ENCODE measurements around the gene TAF11L3.
"Not testable (repeated sequence)": the region's sequence is repeated elsewhere in the genome, so short reads cannot be mapped to it uniquely, and the experiment has no call there.

Gene TAF11L3

DNA sequence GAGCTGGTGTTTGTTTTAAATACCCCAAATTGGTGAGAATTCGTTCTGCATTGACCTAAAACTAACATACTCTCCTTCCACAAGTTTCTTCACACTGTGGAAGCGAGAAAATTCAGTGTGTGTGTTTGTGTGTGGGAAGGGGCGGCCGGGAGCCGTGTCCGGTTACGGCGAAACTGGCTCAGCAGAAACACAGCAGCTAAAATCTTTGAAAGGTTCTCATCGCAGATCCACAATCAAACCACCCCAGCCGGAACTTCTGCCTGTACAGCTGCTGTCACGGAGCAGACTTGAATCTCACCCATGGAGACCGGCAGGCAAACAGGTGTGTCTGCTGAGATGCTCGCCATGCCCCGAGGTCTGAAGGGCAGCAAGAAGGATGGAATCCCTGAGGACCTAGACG lies at the start of gene TAF11L3:
TAF11L3 (plus strand) TSS at position 301 of the 400 bp plus-strand sequence.
- H3K4me1 ChIP-seq (ENCODE audit: control insufficient read depth, insufficient read depth, low read length); H3K36me3 ChIP-seq (ENCODE audit: control insufficient read depth, insufficient read depth, low read length, severe bottlenecking); H3K27me3 ChIP-seq (replicated peaks; ENCODE audit: control insufficient read depth, insufficient read depth, low read length); H3K9me3 ChIP-seq (ENCODE audit: control insufficient read depth, low read length); H3K9ac ChIP-seq (ENCODE audit: low read length); DNase-seq (ENCODE audit: low read depth); H3K4me3 ChIP-seq (ENCODE audit: low read length): not testable (repeated sequence)

DNA sequence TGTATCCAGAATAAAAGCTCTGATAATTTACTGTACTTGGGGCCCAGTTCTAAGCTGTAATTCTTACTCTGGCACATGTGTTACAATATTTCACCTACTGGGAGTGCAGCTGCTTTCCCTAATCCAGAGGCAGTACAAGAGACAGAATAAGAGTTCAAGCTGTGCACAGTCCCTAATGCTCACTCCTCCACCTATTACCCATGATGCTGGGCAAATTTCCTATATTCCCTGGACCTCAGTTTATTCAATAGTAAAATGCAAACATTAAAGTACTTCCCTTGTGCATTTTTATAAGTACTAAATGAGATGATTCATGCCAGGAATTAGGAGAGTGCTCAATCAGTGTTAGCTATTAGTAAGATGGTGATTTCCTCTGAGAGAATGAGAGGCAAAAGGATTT lies 48.1 kb upstream of the TAF11L3 start:
- H3K4me1 ChIP-seq (ENCODE audit: control insufficient read depth, insufficient read depth, low read length) = no peaks in the 10 kb centered on the region
- H3K4me3 ChIP-seq (ENCODE audit: low read length) = no peak overlapping the region
- no peaks in the 10 kb centered on the region for H3K36me3 ChIP-seq (ENCODE audit: control insufficient read depth, insufficient read depth, low read length, severe bottlenecking)
- no peaks in the 10 kb centered on the region for H3K9me3 ChIP-seq (ENCODE audit: control insufficient read depth, low read length)
- no peak for DNase-seq (ENCODE audit: low read depth)
- no peaks in the 10 kb centered on the region for H3K27me3 ChIP-seq (replicated peaks; ENCODE audit: control insufficient read depth, insufficient read depth, low read length)
- H3K9ac ChIP-seq (ENCODE audit: low read length) = no peak overlapping the region

DNA sequence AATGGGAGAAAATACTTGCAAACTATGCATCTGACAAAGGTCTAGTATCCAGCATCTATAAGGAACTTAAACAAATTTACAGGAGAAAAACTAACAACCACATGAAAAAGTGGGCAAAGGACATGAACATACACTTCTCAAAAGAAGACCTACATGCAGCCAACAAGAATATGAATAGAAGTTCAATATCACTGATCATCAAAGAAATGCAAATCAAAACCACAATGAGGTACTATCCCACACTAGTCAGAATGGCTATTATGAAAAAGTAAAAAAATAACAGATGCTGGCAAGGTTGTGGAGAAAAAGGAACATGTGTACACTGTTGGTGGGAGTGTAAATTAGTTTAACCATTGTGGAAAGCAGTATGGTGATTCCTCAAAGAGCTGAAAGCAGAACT lies 43.1 kb upstream of the TAF11L3 start:
- H3K9me3 ChIP-seq (ENCODE audit: control insufficient read depth, low read length); H3K4me1 ChIP-seq (ENCODE audit: control insufficient read depth, insufficient read depth, low read length); H3K9ac ChIP-seq (ENCODE audit: low read length); H3K27me3 ChIP-seq (replicated peaks; ENCODE audit: control insufficient read depth, insufficient read depth, low read length); H3K36me3 ChIP-seq (ENCODE audit: control insufficient read depth, insufficient read depth, low read length, severe bottlenecking); H3K4me3 ChIP-seq (ENCODE audit: low read length); DNase-seq (ENCODE audit: low read depth): not testable (repeated sequence)

DNA sequence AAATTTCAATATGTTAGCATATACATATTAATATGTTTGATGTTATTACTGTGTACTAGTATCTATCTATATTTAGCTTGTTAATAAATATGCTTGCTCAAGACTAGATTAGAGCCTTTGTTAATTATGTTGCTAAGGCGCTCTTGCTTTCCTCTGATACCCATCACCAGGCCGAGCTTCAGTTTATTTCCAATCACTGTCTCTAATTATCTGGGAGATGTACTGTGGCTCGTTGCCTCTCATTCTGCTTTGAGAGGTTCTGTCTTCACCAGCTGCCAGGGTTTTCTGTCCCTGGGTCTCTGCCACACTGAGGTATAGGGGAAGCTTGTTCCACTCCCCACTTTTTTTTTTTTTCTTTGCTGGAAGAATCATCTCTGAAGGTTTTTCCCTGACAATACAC lies 41.1 kb upstream of the TAF11L3 start:
- no peaks in the 10 kb centered on the region for H3K36me3 ChIP-seq (ENCODE audit: control insufficient read depth, insufficient read depth, low read length, severe bottlenecking)
- H3K9me3 ChIP-seq (ENCODE audit: control insufficient read depth, low read length) = no peaks in the 10 kb centered on the region
- H3K4me3 ChIP-seq (ENCODE audit: low read length) = no peak overlapping the region
- DNase-seq (ENCODE audit: low read depth) = no peak
- no peaks in the 10 kb centered on the region for H3K4me1 ChIP-seq (ENCODE audit: control insufficient read depth, insufficient read depth, low read length)
- no peak overlapping the region for H3K9ac ChIP-seq (ENCODE audit: low read length)
- H3K27me3 ChIP-seq (replicated peaks; ENCODE audit: control insufficient read depth, insufficient read depth, low read length) = no peaks in the 10 kb centered on the region

DNA sequence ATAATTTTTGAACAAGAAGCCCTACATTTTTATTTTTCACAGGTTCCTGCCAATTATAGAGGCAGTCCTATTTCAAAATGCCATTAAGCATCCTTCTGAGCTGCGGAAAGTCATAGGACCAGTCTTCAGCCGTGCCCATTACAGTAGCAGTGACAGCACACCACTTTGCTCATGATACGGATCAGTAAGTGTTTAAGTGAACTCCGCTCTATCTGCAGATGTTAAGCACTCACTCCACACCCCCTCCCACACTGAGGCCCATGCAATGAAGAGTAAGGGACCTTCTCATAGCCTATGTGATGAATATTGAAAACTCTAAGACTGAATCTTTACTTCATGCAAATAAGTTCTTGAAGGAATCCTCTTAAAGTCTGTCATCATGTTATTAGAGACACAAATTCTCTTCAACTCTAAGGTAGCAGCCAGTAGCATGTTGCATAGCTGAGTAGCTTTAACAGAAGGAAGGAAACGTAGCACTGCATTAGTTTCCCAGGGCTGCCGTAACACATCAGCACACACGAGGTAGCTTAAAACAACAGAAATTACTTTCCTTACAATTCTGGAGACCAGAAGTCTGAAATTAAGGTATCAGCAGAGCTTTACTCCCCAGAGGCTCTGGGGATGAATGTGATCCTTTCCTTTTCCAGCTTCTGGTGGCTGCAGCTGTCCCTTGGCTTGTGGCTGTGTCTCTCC lies 40.4 kb upstream of the TAF11L3 start:
- Histone ChIP-seq H3K36me3 (ENCODE audit: control insufficient read depth, insufficient read depth, low read length, severe bottlenecking) (no peaks in the 10 kb centered on the region), H3K27me3 (replicated peaks; ENCODE audit: control insufficient read depth, insufficient read depth, low read length) (no peaks in the 10 kb centered on the region), H3K9ac (ENCODE audit: low read length) (no peak overlapping the region), H3K4me3 (ENCODE audit: low read length) (no peak overlapping the region), H3K4me1 (ENCODE audit: control insufficient read depth, insufficient read depth, low read length) (no peaks in the 10 kb centered on the region), H3K9me3 (ENCODE audit: control insufficient read depth, low read length) (no peaks in the 10 kb centered on the region)
- DNase-seq (ENCODE audit: low read depth) = no peak

DNA sequence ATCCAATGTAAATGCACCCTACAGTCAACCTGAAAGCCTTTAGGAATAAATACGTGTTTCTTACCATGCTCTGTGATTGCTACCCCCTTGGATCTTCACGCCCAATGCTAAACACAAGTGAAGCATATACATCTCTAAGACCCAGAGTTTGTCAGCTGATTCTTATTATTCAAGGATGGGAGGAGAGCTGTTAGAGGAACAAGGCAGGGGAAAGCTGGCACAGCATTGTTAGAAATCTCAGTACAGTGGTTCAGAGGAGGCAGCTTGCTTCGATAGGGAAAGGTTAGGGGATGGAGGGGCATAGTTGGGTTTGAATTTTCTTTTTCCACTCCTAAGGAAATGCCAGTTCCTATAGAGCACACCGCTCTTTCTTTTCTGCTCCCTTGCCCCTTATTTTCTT lies 36.8 kb upstream of the TAF11L3 start:
- Histone ChIP-seq H3K9ac (ENCODE audit: low read length) (no peak overlapping the region), H3K4me1 (ENCODE audit: control insufficient read depth, insufficient read depth, low read length) (no peaks in the 10 kb centered on the region), H3K9me3 (ENCODE audit: control insufficient read depth, low read length) (no peaks in the 10 kb centered on the region), H3K36me3 (ENCODE audit: control insufficient read depth, insufficient read depth, low read length, severe bottlenecking) (no peaks in the 10 kb centered on the region), H3K4me3 (ENCODE audit: low read length) (no peak overlapping the region), H3K27me3 (replicated peaks; ENCODE audit: control insufficient read depth, insufficient read depth, low read length) (no peaks in the 10 kb centered on the region)
- DNase-seq (ENCODE audit: low read depth) = peak; percentile 16

DNA sequence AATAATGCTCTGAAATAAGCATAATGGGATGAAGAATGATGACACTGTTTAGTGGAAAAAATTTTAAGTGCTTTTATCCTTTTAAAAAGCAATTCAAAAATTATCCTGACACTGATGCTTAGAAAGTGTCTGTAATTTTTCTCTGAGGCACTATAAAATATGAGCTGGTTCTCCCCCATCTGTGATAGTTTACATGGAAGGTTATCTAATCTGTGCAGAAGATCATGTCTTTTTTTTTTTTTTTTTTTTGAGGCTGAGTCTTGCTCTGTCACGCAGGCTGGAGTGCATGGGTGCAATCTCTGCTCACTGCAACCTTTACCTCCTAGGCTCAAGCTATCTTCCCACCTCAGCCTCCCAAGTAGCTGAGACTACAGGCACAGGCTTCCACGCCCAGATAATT lies 35.4 kb upstream of the TAF11L3 start:
- H3K27me3 ChIP-seq (replicated peaks; ENCODE audit: control insufficient read depth, insufficient read depth, low read length) = no peaks in the 10 kb centered on the region
- no peak overlapping the region for H3K9ac ChIP-seq (ENCODE audit: low read length)
- no peaks in the 10 kb centered on the region for H3K9me3 ChIP-seq (ENCODE audit: control insufficient read depth, low read length)
- H3K4me1 ChIP-seq (ENCODE audit: control insufficient read depth, insufficient read depth, low read length) = no peaks in the 10 kb centered on the region
- DNase-seq (ENCODE audit: low read depth) = no peak
- no peak overlapping the region for H3K4me3 ChIP-seq (ENCODE audit: low read length)
- H3K36me3 ChIP-seq (ENCODE audit: control insufficient read depth, insufficient read depth, low read length, severe bottlenecking) = no peaks in the 10 kb centered on the region

DNA sequence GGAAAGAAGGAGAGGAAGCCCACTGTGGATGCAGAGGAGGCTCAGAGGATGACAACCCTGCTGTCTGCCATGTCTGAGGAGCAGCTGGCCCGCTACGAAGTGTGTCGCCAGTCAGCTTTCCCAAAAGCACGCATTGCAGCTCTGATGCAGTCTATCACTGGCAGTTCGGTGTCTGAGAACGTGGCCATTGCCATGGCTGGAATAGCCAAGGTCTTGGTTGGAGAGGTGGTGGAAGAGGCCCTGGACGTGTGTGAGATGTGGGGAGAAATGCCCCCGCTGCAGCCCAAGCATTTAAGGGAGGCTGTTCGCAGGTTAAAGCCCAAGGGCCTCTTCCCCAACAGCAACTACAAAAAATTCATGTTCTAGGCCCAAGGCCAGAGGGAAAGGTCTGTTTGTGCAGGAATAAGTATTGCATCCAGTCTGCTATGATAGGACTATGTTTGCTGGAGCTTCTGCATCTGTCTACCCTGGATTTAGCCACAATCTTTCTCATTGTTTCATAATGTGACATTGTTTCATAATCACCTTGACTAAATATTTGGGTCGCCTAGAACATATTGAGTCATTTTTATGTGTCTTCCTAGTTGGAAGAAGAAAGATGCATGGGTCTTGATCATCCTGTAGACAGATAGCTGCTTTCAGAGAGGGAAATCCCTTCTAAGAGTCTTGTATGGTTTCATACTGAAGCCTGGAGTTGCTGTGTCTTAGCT lies 31.5 kb upstream of the TAF11L3 start:
- not testable (repeated sequence) for H3K27me3 ChIP-seq (replicated peaks; ENCODE audit: control insufficient read depth, insufficient read depth, low read length); H3K4me3 ChIP-seq (ENCODE audit: low read length); H3K9me3 ChIP-seq (ENCODE audit: control insufficient read depth, low read length); H3K36me3 ChIP-seq (ENCODE audit: control insufficient read depth, insufficient read depth, low read length, severe bottlenecking); H3K9ac ChIP-seq (ENCODE audit: low read length); H3K4me1 ChIP-seq (ENCODE audit: control insufficient read depth, insufficient read depth, low read length)
- peak; percentile 23 for DNase-seq (ENCODE audit: low read depth)

DNA sequence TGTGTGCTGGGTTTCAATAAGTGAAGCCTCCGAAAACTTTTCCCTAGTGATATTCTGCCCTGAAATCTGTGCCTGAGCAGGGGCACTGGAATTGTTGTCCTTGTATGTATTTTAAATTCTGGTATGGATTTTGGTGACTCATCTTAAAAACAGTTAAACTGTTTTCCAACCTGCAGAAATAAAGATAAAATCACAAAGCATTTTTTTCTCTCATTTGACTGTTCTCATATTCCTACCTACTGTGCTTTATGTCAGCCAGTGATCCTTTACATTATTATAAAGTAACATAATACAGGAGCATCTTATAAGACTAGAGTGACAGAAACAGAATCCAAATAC lies 31.0 kb upstream of the TAF11L3 start:
- peaks cover 4% of the 10 kb centered on the region for H3K4me1 ChIP-seq (ENCODE audit: control insufficient read depth, insufficient read depth, low read length)
- no peak overlapping the region for H3K9ac ChIP-seq (ENCODE audit: low read length)
- no peaks in the 10 kb centered on the region for H3K27me3 ChIP-seq (replicated peaks; ENCODE audit: control insufficient read depth, insufficient read depth, low read length)
- DNase-seq (ENCODE audit: low read depth) = no peak
- no peaks in the 10 kb centered on the region for H3K9me3 ChIP-seq (ENCODE audit: control insufficient read depth, low read length)
- H3K4me3 ChIP-seq (ENCODE audit: low read length) = no peak overlapping the region
- H3K36me3 ChIP-seq (ENCODE audit: control insufficient read depth, insufficient read depth, low read length, severe bottlenecking) = no peaks in the 10 kb centered on the region

DNA sequence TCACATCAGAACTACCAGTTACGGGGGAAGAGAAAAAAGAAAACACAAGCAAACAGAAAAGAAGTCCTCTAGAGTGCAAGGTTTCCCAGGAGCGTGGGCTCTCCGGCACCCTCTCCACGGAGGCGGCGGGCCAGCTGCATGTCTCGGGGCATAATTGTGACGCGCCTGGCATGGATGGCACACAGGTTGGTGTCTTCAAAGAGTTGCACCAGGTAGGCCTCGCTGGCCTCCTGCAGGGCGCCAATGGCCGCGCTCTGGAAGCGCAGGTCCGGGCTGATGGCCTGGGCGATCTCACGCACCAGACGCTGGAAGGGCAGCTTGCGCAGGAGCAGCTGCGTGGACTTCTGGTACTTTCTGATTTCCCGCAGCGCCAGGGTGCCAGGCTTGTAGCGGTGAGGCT lies 26.9 kb upstream of the TAF11L3 start:
- not testable (repeated sequence) for H3K36me3 ChIP-seq (ENCODE audit: control insufficient read depth, insufficient read depth, low read length, severe bottlenecking); H3K4me3 ChIP-seq (ENCODE audit: low read length); DNase-seq (ENCODE audit: low read depth); H3K27me3 ChIP-seq (replicated peaks; ENCODE audit: control insufficient read depth, insufficient read depth, low read length); H3K4me1 ChIP-seq (ENCODE audit: control insufficient read depth, insufficient read depth, low read length); H3K9ac ChIP-seq (ENCODE audit: low read length); H3K9me3 ChIP-seq (ENCODE audit: control insufficient read depth, low read length)

DNA sequence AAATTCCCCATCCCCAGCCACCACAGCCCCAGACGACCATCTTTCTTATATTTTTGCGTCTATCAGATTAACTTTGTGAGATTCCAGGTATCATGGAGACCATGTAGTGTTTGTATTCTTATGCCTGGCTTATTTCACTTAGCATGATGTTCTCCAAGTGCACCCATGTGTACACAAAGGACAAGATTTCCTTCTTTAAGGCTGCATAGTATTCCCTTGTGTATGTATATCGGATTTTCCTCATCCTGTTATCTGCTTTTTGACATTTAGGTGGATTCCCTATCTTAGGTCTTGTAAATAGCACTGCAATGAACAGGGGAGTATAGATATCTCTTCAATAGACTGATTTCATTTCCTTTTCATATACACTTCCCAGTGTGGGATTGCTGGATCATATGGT lies 25.4 kb upstream of the TAF11L3 start:
- Histone ChIP-seq H3K9me3 (ENCODE audit: control insufficient read depth, low read length) (no peaks in the 10 kb centered on the region), H3K4me1 (ENCODE audit: control insufficient read depth, insufficient read depth, low read length) (peaks cover 4% of the 10 kb centered on the region), H3K36me3 (ENCODE audit: control insufficient read depth, insufficient read depth, low read length, severe bottlenecking) (no peaks in the 10 kb centered on the region), H3K27me3 (replicated peaks; ENCODE audit: control insufficient read depth, insufficient read depth, low read length) (no peaks in the 10 kb centered on the region), H3K9ac (ENCODE audit: low read length) (no peak overlapping the region), H3K4me3 (ENCODE audit: low read length) (no peak overlapping the region)
- DNase-seq (ENCODE audit: low read depth) = no peak

DNA sequence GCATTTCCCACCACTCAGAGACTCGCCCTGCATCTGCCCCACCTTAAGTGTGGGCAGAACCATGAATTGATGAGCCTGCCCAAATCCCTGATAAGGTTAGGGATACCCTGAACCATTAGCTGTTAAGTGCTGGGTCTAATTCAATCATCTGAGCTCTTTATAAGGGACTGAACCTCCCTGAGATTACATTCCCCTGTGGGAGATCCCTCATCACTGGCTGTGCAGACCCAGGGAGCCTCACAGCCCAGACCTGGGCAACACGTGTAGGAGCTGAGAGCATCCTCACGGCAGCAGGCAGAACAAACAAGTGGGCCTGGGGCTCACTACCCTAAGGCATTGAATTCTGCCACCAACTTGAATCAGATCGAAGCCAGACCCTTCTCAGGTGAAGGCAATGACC lies 20.7 kb upstream of the TAF11L3 start:
- no peaks in the 10 kb centered on the region for H3K36me3 ChIP-seq (ENCODE audit: control insufficient read depth, insufficient read depth, low read length, severe bottlenecking)
- no peaks in the 10 kb centered on the region for H3K27me3 ChIP-seq (replicated peaks; ENCODE audit: control insufficient read depth, insufficient read depth, low read length)
- H3K9me3 ChIP-seq (ENCODE audit: control insufficient read depth, low read length) = no peaks in the 10 kb centered on the region
- H3K4me1 ChIP-seq (ENCODE audit: control insufficient read depth, insufficient read depth, low read length) = no peaks in the 10 kb centered on the region
- H3K4me3 ChIP-seq (ENCODE audit: low read length) = no peak overlapping the region
- H3K9ac ChIP-seq (ENCODE audit: low read length) = no peak overlapping the region
- DNase-seq (ENCODE audit: low read depth) = no peak
